RKO (cell line): Measurements from ENCODE around the gene AIF1L.

Source experiments
- DNase-seq: peaks from one replicate; pipeline ENCODE4 v3.0.0-alpha.2; 2016; ENCODE audit warnings: low spot score

Gene AIF1L

DNA sequence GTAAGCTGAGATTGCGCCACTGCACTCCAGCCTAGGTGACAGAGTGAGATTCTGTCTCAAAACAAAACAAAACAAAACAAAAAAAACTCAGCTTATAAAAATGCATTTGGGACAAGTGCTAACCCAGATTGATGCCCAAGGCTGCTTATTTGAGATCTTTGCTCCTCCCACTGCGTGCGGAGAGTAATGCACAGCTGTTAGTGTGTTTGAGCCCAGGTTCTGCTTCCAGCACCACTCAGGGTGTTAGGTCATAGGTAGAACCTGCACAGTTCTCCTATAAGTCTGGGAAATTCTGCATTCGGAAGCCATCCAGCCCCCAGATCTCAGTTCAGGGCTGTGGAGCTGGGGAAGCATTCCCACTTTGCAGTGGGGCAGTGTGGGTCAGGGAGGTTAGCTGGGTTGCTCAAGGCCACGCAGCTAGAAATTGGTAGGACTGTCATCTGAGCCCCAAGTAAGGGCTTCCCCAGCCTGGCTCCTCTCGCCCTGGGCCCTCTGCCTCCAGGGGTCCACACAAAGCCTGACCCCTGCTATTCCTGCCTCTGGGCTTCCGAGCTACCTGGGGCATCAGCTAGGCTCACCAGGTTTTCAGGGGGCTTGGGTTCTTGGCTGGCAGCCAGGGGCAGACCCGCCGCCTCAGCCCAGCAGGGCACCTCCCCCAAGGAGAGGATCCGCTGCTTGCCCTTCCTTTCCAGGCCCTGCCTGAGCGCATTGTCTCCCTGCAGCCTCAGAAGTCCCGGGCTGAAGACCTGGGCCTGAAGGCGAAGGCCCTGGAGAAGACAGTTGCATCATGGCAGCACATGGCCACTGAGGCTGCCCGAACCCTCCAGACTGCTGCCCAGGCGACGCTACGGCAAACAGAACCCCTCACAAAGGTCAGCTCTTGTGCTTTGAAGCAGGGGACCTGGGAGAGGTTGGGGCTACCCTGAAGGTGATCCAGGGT lies 17.6 kb upstream of the AIF1L start:
- no peak for DNase-seq

DNA sequence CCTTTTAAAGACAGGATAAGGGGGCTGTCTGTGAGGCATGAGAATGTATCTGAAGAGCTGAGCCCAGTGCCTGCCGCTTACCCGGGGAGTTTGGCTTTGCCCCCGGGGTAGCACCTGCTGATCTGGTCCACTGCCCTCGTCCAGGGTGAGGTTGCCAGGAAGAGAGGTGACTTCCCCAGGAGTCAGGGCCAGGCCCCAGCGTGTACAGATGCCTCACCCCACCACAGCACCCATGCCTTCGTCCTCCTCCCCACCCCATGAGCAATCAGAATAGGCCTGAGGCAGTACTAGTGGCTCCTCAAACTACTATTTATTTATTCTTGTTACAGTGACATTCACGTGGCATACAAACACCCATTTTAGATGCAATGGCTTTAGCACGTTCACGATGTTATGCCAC lies 15.7 kb upstream of the AIF1L start:
- no peak for DNase-seq

DNA sequence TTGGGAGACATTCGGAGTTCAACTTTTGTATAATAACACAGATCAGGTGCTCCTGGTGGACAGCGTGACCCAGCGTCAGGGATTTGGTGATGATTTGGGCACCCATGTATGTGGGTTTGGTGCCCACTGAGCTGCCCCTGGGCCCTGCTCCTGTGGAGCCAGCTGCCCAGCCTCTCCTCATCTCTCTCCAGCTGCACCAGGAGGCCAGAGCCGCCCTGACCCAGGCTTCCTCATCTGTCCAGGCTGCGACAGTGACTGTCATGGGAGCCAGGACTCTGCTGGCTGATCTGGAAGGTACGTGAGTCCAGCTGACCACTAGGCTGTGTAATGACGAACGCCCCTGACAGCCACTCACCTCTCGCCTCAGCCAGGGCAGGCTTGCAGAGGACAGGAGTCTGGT lies 14.5 kb upstream of the AIF1L start:
- no peak for DNase-seq

DNA sequence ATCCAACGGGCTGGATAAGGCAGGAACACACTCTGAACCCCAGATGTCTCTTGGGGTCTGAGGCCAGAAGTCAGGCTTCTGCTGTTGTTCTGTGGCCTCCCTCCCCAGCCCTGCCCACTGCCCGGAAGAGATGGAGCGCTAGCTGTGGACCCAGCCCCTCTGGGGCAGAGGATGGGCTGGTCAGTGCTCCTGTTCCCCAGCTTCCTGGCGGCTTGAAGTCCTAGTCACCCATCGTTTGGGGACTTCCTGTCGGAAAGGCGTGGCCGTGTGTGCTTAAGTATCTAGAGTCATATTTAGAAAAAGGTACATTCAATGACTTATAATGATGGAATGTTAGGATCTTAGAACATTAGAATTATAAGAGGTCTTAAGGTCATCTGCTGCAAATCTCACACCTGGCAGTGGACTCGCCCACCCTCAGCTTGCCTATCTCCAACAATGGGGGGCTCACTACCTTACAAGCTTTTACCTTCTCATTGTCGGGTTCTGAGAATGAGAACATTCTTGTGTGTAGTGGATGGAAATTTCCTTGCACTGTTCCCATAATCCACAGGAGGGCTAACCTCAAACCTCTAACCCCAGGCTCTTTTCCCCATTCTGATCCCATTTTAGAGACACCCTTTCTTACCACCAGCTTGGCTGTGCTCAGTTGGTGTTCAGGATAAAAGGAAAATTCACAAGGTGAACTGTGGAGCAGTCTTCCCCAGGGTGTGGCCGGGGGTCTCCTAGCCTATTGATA lies 13.4 kb upstream of the AIF1L start:
- DNase-seq: no peak

DNA sequence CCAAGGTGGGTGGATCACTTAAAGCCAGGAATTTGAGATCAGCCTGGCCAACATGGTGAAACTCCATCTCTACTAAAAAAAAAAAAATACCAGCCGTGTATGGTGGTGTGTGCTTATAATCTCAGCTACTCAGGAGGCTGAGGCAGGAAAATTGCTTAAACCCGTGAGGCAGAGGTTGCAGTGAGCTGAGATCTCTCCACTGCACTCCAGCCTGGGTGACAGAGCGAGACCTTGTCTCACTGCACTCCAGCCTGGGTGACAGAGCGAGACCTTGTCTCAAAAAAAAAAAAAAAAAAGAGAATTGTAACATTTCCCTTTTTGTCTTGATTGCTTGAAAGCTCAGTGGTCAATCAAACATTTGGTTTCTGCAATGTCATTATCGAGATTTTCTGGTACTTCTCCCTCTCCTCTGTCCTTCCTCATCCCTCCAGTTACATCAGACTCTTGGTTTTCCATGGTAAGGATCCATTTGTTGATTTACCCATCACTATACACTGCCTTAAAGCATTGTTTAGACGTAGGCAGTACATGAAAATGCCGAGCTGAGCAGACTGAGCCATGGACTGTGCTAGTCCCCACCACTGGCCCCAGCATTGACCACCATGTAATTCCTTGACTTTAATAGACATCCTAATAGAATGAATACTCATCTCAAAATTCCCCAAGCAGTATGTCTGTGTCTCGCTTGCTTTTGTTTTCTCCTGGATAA lies 11.5 kb upstream of the AIF1L start:
- DNase-seq: no peak

DNA sequence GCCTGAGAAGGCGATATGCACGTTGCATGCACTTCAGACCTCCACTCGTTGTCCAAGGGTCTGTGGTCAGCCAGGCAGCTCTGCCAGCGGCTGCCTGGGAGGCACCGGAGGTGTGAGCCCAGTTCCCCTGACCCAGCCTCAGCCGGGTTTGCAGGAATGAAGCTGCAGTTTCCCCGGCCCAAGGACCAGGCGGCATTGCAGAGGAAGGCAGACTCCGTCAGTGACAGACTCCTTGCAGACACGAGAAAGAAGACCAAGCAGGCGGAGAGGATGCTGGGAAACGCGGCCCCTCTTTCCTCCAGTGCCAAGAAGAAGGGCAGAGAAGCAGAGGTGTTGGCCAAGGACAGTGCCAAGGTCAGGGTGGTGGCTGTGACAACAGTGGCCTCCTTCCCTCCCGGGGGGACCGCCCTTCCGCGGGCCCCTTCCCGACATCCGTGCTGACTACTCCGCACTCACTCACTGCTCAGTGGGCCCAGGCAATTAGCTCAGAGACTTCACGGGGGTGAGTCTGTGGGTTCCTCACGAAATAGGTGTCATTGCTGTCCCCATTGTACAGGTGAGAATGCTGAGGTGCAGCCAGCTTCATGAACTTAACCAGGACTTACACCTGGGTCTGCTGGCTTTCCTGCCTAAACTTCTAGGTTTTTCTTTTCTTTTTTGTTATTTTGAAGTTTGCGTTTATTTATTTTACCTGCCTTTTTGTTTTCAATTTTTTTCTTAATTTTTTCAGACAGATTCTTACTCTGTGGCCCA lies 10.8 kb upstream of the AIF1L start:
- DNase-seq: no peak

DNA sequence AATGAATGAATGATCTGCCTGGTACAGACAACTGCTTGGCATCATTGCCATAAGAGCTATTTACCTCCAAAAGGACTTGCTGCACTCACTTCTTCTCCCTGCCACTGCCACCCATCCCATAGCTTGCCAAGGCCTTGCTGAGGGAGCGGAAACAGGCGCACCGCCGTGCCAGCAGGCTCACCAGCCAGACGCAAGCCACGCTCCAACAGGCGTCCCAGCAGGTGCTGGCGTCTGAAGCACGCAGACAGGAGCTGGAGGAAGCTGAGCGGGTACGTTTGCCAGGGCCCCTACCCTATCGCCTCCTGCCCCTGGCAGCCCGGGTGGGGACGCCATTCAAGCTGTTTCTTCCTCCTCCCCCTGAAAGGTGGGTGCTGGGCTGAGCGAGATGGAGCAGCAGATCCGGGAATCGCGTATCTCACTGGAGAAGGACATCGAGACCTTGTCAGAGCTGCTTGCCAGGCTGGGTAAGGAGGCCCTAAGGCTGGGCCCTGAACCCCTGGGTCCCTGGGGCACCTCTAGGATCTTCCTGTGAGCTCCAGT lies 8.9 kb upstream of the AIF1L start:
- no peak for DNase-seq

DNA sequence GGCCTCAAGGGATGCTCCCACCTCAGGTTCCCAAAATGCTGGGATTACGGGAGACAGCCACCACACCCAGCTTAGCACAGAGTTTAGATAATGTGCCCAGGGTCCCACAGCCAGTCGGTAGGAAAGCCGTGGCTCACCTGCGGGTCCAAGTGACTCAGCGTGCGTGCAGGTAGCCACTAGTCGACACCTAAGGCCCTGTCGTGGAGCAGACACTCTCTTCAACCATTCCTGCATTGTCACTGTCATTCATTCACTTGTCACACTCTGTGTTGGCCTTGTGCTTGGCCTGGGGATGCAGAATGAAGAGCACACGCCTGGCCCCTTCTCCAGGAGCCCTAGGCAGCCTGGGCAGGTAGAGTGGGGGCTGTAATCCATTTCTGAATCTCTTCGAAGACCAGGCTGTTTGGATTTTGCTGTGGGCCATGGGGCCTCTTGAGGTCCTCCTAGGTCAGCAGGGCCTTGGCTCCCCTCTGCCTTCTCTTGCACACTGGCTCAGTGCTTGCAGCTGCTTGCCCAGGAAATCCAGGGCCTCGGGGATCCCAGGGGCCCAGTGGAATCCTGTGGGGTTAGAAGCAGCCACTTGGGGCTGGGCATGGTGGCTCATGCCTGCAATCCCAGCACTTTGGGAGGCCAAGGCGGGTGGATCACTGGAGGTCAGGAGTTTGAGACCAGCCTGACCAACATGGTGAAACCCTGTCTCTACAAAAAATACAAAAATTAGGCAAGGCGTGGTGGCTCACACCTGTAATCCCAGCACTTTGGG lies 6.1 kb upstream of the AIF1L start:
- no peak for DNase-seq

DNA sequence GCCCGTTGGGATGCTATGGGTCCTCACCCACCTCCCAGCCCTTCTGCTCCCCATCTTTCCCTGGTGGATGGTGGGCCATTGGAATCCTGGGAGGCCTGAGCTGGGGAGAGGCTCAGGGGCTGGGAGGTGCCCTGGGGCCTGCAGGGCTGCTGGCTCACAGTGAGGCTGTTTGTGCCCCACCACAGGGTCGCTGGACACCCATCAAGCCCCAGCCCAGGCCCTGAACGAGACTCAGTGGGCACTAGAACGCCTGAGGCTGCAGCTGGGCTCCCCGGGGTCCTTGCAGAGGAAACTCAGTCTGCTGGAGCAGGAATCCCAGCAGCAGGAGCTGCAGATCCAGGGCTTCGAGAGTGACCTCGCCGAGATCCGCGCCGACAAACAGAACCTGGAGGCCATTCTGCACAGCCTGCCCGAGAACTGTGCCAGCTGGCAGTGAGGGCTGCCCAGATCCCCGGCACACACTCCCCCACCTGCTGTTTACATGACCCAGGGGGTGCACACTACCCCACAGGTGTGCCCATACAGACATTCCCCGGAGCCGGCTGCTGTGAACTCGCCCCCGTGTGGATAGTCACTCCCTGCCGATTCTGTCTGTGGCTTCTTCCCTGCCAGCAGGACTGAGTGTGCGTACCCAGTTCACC lies 4.9 kb upstream of the AIF1L start:
- no peak for DNase-seq

DNA sequence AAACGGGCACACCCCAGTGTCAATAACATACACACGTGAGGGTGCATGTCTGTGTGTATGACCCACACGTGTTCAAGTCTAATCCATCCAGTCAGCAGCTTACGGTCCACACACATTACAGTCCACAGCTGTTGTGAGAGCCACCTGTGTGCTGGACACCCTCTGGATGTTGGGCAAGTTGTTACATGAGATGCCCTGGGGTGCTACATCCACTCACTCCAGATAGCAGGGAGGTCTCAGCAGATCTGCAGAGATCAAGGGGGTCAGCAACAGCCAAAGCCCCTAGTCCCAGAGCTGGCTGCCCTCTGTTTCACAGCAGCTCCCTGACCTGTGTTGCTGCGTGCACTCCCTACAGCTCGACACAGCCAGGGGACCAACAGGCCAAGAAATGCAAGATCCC lies 4.3 kb upstream of the AIF1L start:
- DNase-seq: no peak

DNA sequence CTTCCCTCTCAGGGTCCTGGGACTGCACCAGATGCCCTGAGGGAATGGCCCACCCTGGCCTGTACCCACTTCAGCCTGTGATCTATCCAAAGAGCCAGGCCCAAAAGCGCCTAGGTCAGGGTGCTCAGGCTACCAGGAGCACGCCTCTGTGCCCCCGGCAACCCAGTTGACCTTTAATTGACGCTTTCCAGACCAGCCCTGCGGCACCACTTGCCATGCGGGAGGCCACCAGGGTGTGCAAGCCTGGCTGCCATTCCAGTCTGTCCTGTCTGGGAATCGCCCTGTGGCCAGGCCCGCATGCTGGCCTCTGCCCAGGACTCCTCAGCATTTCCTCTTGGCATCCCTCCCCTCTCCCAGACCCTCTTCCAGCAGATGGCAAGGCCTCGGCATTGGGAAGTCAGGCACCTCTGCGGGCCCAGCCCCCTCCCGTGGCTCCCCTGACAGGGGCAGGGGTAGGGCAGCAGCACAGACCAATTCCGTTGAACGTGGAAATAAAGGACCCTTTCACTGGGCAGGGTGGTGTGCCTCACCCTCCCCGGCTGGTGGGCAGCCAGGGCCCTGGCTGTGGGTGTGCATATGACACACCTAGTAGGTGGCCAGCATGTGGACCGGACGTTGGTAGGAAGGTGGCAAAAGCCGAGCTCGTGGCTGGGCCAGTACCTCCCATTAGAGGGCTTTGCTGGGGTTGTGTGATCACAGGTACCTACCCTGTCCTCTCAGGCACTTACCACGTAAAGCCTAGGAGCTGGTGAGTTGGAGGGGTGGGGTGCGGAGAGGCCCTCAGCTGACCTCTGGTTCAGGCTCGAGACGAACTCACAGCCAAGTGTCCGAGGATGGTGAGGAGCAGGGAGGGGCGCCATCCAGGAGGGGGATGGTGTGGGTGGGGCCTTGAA lies 3.5 kb upstream of the AIF1L start:
- no peak for DNase-seq

DNA sequence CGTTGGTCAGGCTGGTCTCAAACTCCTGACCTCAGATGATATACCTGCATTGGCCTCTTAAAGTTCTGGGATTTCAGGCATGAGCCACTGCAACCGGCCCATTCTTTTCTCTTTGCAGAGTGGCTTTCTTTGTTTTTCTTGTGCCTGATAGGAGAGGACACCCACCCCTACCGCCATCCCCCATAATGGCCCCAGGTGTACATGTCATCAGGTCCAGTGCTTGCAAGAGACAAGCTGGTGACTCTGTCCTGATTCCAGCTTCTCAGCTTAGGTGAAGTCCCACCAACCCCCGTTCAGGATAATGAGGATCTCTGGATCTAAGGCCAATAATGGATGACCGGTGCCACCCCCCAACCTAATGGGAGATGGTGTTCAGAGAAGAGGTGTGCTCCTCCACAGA lies 2.3 kb upstream of the AIF1L start:
- DNase-seq: no peak

DNA sequence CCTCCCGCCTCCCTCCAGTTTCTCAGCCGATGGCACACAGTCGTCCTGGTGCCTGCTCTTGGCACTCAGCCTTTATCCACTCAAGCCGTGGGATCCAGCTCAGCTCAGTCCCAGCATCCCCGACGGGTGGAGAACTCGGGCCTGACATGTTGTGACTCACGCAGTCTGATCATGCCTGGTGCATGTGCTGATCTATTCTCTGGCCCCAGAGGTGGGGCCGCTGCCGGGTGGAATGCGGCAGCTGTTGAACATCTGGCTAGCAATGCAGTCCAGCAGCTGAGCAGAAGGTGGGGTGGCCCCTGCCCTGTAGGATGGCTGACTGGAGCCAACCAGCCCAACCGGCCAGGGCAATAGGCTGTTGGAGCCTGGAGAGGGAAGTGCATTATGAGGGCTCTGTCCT lies 1.7 kb upstream of the AIF1L start:
- DNase-seq: peak; percentile 43

DNA sequence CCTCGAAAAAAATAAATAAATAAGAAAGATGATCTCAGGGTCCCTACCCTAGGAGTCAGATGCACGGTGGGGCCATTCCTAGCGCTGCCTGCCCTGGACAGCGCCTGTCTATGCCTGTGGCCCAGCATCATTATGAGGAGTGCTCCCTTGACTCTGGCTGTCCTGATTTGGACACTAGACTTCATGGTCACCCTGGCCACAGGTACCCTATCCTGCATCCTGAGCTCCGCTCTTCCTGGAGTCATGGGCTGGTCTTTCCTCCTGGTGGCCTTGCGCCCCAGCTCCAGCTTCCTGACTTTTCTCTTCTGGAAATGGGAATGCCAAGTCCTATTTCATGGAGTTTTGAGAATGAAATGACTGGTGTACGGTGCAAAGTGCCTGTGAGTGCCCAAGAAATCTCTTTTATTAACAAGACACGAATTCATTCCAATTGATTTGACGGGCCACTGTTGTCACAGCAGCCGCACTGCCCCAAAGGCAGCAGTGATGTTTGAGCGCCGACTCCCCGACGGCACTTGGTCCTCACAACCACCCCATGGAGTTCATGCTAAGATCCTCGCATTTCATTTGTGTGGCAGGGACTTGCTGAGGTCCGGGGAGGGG lies 564 bp upstream of the AIF1L start:
- no peak for DNase-seq

DNA sequence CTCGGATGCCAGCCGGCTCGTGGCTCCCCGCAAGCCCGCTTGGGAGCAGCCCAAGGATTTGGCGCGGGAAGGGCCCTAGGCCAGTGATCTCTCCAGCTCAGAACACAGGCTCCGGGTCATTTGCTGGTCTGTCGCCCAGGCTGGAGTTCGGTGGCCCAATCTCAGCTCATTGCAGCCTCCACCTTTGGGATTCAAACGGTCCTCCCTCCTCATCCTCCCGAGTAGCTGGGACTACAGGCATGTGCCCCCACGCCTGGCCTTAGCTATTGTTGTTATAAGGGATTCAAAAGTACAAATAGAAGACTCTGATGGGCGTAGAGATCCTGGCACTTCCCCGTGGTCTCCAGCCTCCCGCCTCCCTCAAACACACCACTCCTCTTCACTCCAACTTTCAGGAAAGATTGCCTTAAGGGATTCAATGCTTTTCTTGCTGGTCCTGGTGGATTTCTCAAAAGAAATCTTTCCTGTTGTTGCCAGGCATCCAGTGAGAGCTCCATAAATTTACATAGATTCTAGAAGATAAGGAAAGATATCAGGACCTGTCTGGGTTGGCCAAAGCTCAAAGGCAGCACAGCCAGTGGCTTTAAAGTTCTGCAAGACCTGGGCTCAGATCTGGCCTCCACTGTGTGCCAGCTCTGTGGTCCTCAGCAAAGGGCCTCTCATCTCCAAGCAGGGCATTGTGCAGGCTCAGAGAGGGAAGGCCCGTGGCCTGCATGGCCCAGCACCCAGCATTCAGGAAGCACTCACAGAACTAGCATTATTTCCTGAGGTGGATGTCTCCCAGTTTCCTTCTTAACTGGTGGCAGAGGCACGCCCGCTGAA lies 1.0 kb downstream of the AIF1L start:
- no peak for DNase-seq

DNA sequence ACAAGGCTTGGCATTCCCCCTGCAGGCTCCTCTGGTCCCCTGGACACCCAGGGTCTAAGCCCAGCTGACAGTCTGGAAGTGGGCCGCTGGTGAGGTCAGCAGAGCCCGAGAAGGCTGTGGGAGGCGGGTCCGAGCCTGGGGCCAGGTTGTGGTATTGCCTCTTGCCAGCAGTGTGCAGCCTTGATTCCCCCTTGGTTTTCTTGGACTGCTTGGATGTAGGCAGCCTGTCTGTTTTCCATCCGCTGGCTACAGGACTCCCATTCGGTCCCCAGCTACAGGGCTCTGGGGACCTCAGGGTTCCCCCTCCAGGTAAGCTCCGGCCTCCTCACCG lies 1.6 kb downstream of the AIF1L start:
- no peak for DNase-seq

DNA sequence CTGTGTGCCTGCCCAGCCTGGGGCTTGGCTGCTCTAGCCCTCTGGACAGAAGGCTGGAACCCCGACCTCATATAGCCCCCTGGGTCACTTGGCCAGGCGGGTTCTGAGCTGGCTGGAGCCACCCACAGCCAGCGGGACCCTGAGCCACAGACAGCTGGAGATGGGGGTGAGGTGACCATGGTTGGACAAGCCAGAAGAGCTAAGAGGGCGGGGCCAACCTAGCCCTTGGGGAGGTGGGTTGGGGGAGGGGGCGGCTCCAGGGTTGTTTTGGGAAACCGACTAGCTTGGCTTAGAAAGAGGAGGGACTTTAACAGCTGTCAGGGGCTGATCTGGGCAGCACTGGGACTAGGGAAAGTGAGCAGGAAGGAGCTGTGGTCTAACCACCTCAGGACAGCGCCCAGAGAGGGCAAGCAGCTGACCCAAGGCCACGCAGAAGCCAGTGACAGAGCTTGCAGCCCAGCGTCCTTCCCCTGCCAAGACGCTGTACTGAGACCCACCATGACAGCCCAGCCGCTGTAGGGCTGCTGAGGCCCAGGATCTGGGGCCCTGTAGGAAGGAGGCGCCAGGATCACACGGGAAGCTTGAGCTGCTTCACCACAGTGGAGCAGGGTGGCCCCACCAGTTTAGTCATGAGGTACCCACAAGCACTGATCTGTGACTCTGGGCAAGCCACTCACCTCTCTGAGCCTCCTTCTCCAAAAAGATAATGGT lies 2.2 kb downstream of the AIF1L start:
- DNase-seq: no peak
